ENCODE measurements around the gene RBMS3.

DNA sequence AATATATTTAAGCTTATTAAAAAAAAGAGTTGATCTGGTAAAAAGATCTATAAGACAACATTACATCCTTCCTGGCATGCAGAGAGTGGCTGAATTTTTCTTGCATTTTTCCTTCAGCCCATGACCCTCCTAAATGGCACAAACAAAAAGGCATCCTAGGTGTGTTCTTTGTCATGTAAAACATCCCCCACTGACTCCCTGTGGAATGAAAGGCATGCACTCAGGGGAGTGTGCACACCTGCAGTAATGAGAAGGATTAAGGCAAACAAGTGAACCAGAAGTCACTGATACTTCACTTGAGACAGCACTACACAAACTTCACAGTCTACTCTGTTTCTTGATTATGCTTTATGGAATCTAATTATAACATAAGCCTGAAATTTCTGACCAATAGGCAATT lies 195.0 kb downstream of the RBMS3 start:
- TF ChIP-seq POLR2A (IDR thresholded peaks at IDR 0.05): no peak
- TF ChIP-seq, protein P1, sequence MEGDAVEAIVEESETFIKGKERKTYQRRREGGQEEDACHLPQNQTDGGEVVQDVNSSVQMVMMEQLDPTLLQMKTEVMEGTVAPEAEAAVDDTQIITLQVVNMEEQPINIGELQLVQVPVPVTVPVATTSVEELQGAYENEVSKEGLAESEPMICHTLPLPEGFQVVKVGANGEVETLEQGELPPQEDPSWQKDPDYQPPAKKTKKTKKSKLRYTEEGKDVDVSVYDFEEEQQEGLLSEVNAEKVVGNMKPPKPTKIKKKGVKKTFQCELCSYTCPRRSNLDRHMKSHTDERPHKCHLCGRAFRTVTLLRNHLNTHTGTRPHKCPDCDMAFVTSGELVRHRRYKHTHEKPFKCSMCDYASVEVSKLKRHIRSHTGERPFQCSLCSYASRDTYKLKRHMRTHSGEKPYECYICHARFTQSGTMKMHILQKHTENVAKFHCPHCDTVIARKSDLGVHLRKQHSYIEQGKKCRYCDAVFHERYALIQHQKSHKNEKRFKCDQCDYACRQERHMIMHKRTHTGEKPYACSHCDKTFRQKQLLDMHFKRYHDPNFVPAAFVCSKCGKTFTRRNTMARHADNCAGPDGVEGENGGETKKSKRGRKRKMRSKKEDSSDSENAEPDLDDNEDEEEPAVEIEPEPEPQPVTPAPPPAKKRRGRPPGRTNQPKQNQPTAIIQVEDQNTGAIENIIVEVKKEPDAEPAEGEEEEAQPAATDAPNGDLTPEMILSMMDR (IDR thresholded peaks at IDR 0.05): no peak
